ENCODE data around the gene DLG2. TPM values are rescaled to one million over a fixed set of nuclear protein-coding genes. Genes with fewer than 3 reads are reported as not detected.
"Not testable (repeated sequence)": the region's sequence is repeated elsewhere in the genome, so short reads cannot be mapped to it uniquely, and the experiment has no call there.

Gene DLG2
- total RNA-seq, 3 donors from 2014 or later (not counting 1 experiment from before 2014, with no cell fraction given), result 1.7 to 2.9 (median 2.2) TPM

GRCh38 chr11:85115798-85116197 is 511.3 kb downstream of the DLG2 start:
- no peaks in the 10 kb centered on the region for H3K27me3 Mint-ChIP-seq (ENCODE audit: low read depth in 2 of 2)
- 85% methylated on average over 2 of the region's 2 CpGs for WGBS (ENCODE audit: insufficient coverage)
- H3K27ac Mint-ChIP-seq, result no peak overlapping the region
- Histone ChIP-seq H3K36me3 (ENCODE audit: control insufficient read depth, insufficient read depth, low read length) (no peaks in the 10 kb centered on the region), H3K27ac (ENCODE audit: low read length) (no peak overlapping the region), H3K27me3 (ENCODE audit: control insufficient read depth, insufficient read depth, low read length) (no peaks in the 10 kb centered on the region), H3K4me1 (ENCODE audit: control insufficient read depth, insufficient read depth, low read length) (no peaks in the 10 kb centered on the region), H3K9me3 (ENCODE audit: control insufficient read depth, insufficient read depth, low read length) (no peaks in the 10 kb centered on the region), H3K4me3 (ENCODE audit: low read length) (no peak overlapping the region)
- intact Hi-C loops (cut with micrococcal nuclease), result no loop called here
- H3K4me3 Mint-ChIP-seq, result no peak overlapping the region
- peaks cover 10% of the 10 kb centered on the region for H3K36me3 Mint-ChIP-seq
- peaks cover 11 to 12% of the 10 kb centered on the region in 2 donors for H3K9me3 Mint-ChIP-seq
- no peak for DNase-seq
- no peak for ATAC-seq
- no peak for TF ChIP-seq CTCF (IDR thresholded peaks at IDR 0.05)
- H3K4me1 Mint-ChIP-seq, result no peaks in the 10 kb centered on the region

- no peak for TF ChIP-seq CTCF (IDR thresholded peaks at IDR 0.05)
- H3K9me3 Mint-ChIP-seq, result peaks cover 11 to 12% of the 10 kb centered on the region in 2 donors
Observed at GRCh38 chr11:85114786-85115185, 512.4 kb downstream of the DLG2 start.

GRCh38 chr11:85110246-85110645 is 516.9 kb downstream of the DLG2 start:
- H3K4me3 Mint-ChIP-seq; H3K4me1 ChIP-seq (ENCODE audit: control insufficient read depth, insufficient read depth, low read length); H3K27me3 ChIP-seq (ENCODE audit: control insufficient read depth, insufficient read depth, low read length); H3K27ac Mint-ChIP-seq; H3K27ac ChIP-seq (ENCODE audit: low read length); H3K36me3 ChIP-seq (ENCODE audit: control insufficient read depth, insufficient read depth, low read length); H3K4me3 ChIP-seq (ENCODE audit: low read length); intact Hi-C loops (cut with micrococcal nuclease); ATAC-seq; DNase-seq; H3K9me3 ChIP-seq (ENCODE audit: control insufficient read depth, insufficient read depth, low read length); H3K4me1 Mint-ChIP-seq; H3K27me3 Mint-ChIP-seq (ENCODE audit: low read depth in 2 of 2): not testable (repeated sequence)
- Mint-ChIP-seq H3K36me3 (peaks cover 20% of the 10 kb centered on the region), H3K9me3 (peaks cover 14 to 18% of the 10 kb centered on the region in 2 donors)
- WGBS (ENCODE audit: insufficient coverage), result 88% methylated on average over 1 of the region's 1 CpG

More at GRCh38 chr11:85114786-85115185, 512.4 kb downstream of the DLG2 start:
- H3K9me3 ChIP-seq (ENCODE audit: control insufficient read depth, insufficient read depth, low read length), result no peaks in the 10 kb centered on the region
- H3K27me3 Mint-ChIP-seq (ENCODE audit: low read depth in 2 of 2), result no peaks in the 10 kb centered on the region
- ATAC-seq, result no peak
- no peaks in the 10 kb centered on the region for H3K4me1 Mint-ChIP-seq
- no peaks in the 10 kb centered on the region for H3K27me3 ChIP-seq (ENCODE audit: control insufficient read depth, insufficient read depth, low read length)
- DNase-seq, result no peak
- no peak overlapping the region for H3K27ac Mint-ChIP-seq
- H3K27ac ChIP-seq (ENCODE audit: low read length), result no peak overlapping the region
- H3K36me3 ChIP-seq (ENCODE audit: control insufficient read depth, insufficient read depth, low read length), result no peaks in the 10 kb centered on the region
- no CpG with 5 or more reads among the region's 2 CpGs for WGBS (ENCODE audit: insufficient coverage)
- no peak overlapping the region for H3K4me3 ChIP-seq (ENCODE audit: low read length)
- peaks cover 10% of the 10 kb centered on the region for H3K36me3 Mint-ChIP-seq
- no peak overlapping the region for H3K4me3 Mint-ChIP-seq
- intact Hi-C loops (cut with micrococcal nuclease), result no loop called here
- H3K4me1 ChIP-seq (ENCODE audit: control insufficient read depth, insufficient read depth, low read length), result no peaks in the 10 kb centered on the region

- intact Hi-C loops (cut with micrococcal nuclease), result no loop called here
- Mint-ChIP-seq H3K27me3 (ENCODE audit: low read depth in 2 of 2) (no peaks in the 10 kb centered on the region), H3K9me3 (peaks cover 19 to 24% of the 10 kb centered on the region in 2 donors), H3K27ac (no peak overlapping the region), H3K4me3 (no peak overlapping the region), H3K36me3 (peaks cover 31% of the 10 kb centered on the region), H3K4me1 (no peaks in the 10 kb centered on the region)
- ATAC-seq, result no peak
- Histone ChIP-seq H3K4me1 (ENCODE audit: control insufficient read depth, insufficient read depth, low read length) (no peaks in the 10 kb centered on the region), H3K4me3 (ENCODE audit: low read length) (no peak overlapping the region), H3K9me3 (ENCODE audit: control insufficient read depth, insufficient read depth, low read length) (no peaks in the 10 kb centered on the region), H3K36me3 (ENCODE audit: control insufficient read depth, insufficient read depth, low read length) (no peaks in the 10 kb centered on the region), H3K27ac (ENCODE audit: low read length) (no peak overlapping the region), H3K27me3 (ENCODE audit: control insufficient read depth, insufficient read depth, low read length) (no peaks in the 10 kb centered on the region)
- 100% methylated on average over 2 of the region's 4 CpGs for WGBS (ENCODE audit: insufficient coverage)
- DNase-seq, result no peak
- TF ChIP-seq CTCF (IDR thresholded peaks at IDR 0.05), result no peak
Observed at GRCh38 chr11:85109141-85109540, 518.0 kb downstream of the DLG2 start.
